K562 (cell line): ENCODE results near the gene CAPS. TPM values are rescaled to one million over a fixed set of nuclear protein-coding genes. Genes with fewer than 3 reads are reported as not detected.

Experiments
- ATAC-seq: fragments of 200-7000 bp; cut with Tn5 transposase; 3 replicates; pipeline ENCODE4 v1.9.1; 2020; ENCODE audit warnings: moderate library complexity
- BruUV-seq: library from RNA; stranded (reverse); fragments of 400-500 nt; replicated peaks from 2 replicates; lab custom pipeline; 2021; lab: Mats Ljungman, UMichigan
- CTCF ChIA-PET: fragments of 300-600 bp; formaldehyde crosslinking; extraction: SDS; loops from one replicate; lab custom pipeline; 2021; ENCODE audit warnings: low intra/inter-chr PET ratio; lab: Yijun Ruan, JAX
- POLR2A ChIA-PET: fragments of 300-600, 350-650 bp; sonication (Branson Sonifier 250); formaldehyde crosslinking; extraction: SDS; loops from one replicate; lab custom pipeline; 2021; ENCODE audit warnings: antibody characterized with exemption, inconsistent platforms; lab: Yijun Ruan, JAX
- DNase-seq, 4 experiments: peaks; one replicate each; pipeline versions ENCODE4 v3.0.0 to v3.0.0-alpha.2; 2011 to 2018; ENCODE audit warnings: low spot score in 3 of 4, mixed read lengths in 3 of 4; ENCODE audit errors: extremely low read depth in 1 of 4
- FAIRE-seq: peaks from 2 replicates; lab custom pipeline; 2011; peaks lifted over from hg19 to GRCh38; lab: Jason Lieb, UNC
- H2AFZ ChIP-seq: 2 replicates; pipeline ENCODE4 v1.6.0; 2011; ENCODE audit warnings: low read depth, low read length, control low read depth, inconsistent platforms
- H3K27ac ChIP-seq: fragments of 200-600 bp; 3 replicates; pipeline ENCODE4 v1.8.0; 2011; ENCODE audit warnings: low read depth, mild to moderate bottlenecking, control low read depth, inconsistent platforms, low read length, moderate library complexity, mixed read lengths; ENCODE audit errors: extremely low read depth
- H3K27me3 ChIP-seq, 2 experiments: fragments of 300-600 bp in 1 of 2; 2 replicates in 1 of 2; 3 replicates in 1 of 2; pipeline versions ENCODE4 v1.6.0 to v1.8.0; 2011; ENCODE audit warnings: inconsistent platforms in 2 of 2, low read length in 2 of 2, mild to moderate bottlenecking in 1 of 2, mixed read lengths in 1 of 2, moderate library complexity in 1 of 2; ENCODE audit not compliant: control insufficient read depth in 2 of 2, insufficient read depth in 2 of 2
- H3K36me3 ChIP-seq: fragments of 300-600 bp; 3 replicates; pipeline ENCODE4 v1.8.0; 2011; ENCODE audit warnings: mild to moderate bottlenecking, low read length, inconsistent platforms; ENCODE audit not compliant: control insufficient read depth, insufficient read depth
- H3K4me1 ChIP-seq, 2 experiments: fragments of 200-600 bp in 1 of 2; replicated peaks in 1 of 2; 2 replicates in 1 of 2; 3 replicates in 1 of 2; pipeline versions ENCODE4 v1.5.1 to v1.8.0; 2011; ENCODE audit warnings: inconsistent platforms in 2 of 2, low read length in 2 of 2, mild to moderate bottlenecking in 1 of 2, mixed read lengths in 1 of 2, moderate library complexity in 1 of 2; ENCODE audit not compliant: control insufficient read depth in 2 of 2, insufficient read depth in 2 of 2
- H3K4me2 ChIP-seq: 2 replicates; pipeline ENCODE4 v1.6.1; 2011; ENCODE audit warnings: low read length, control low read depth, inconsistent platforms, mixed read lengths; ENCODE audit not compliant: insufficient read depth
- H3K4me3 ChIP-seq: fragments of 200-600 bp; sonication (generic), shearing (Covaris generic); 2 replicates; pipeline ENCODE4 v1.5.1; 2016; ENCODE audit warnings: control low read depth, inconsistent platforms
- H3K79me2 ChIP-seq: fragments of 200-600 bp; 3 replicates; pipeline ENCODE4 v1.8.0; 2011; ENCODE audit warnings: low read length, inconsistent platforms; ENCODE audit not compliant: control insufficient read depth, insufficient read depth
- H3K9ac ChIP-seq, 2 experiments: 2 replicates each; pipeline versions ENCODE4 v1.6.0 to v1.6.1; 2011; ENCODE audit warnings: low read depth in 2 of 2, low read length in 2 of 2, control low read depth in 1 of 2, inconsistent platforms in 1 of 2, mild to moderate bottlenecking in 1 of 2, mixed read lengths in 1 of 2; ENCODE audit not compliant: insufficient read depth in 1 of 2
- H3K9me1 ChIP-seq: one replicate; pipeline ENCODE4 v1.6.0; 2011; ENCODE audit warnings: inconsistent platforms, mild to moderate bottlenecking, low read length, moderate library complexity; ENCODE audit not compliant: control insufficient read depth, insufficient read depth
- H3K9me3 ChIP-seq: replicated peaks from 2 replicates; pipeline ENCODE4 v1.5.1; 2011; ENCODE audit warnings: low read depth, low read length, inconsistent platforms; ENCODE audit not compliant: control insufficient read depth, insufficient read depth
- H4K20me1 ChIP-seq: replicated peaks from 2 replicates; pipeline ENCODE4 v1.6.1; 2011; ENCODE audit warnings: low read length, inconsistent platforms, mixed read lengths; ENCODE audit not compliant: control insufficient read depth, insufficient read depth
- DNMT1 ChIP-seq: fragments of 450-650 bp; IDR thresholded peaks from 2 replicates; pipeline ENCODE4 v1.6.1; 2016; ENCODE audit warnings: antibody characterized with exemption, mild to moderate bottlenecking
- FOXA1 ChIP-seq: fragments of 450-650 bp; IDR thresholded peaks from 2 replicates; pipeline ENCODE4 v1.6.1; 2016; ENCODE audit warnings: mild to moderate bottlenecking, borderline replicate concordance
- FUS ChIP-seq: fragments of 200-400 bp; formaldehyde crosslinking; optimal IDR thresholded peaks from 2 replicates; pipeline ENCODE3; 2017; ENCODE audit warnings: low read depth, low read length
- ILF3 ChIP-seq: fragments of 450-650 bp; IDR thresholded peaks from 2 replicates; pipeline ENCODE4 v1.6.1; 2018; ENCODE audit warnings: antibody characterized with exemption, mild to moderate bottlenecking, moderate library complexity, borderline replicate concordance
- IRF2 ChIP-seq: sonication (generic); formaldehyde crosslinking; IDR thresholded peaks from 2 replicates; pipeline ENCODE4 v1.8.1; 2022; ENCODE audit warnings: mild to moderate bottlenecking, missing genetic modification reagents
- NR1H2 ChIP-seq: sonication (generic); formaldehyde crosslinking; IDR thresholded peaks from 2 replicates; pipeline ENCODE4 v1.4.0; 2020; ENCODE audit warnings: mild to moderate bottlenecking, missing genetic modification reagents
- NRF1 ChIP-seq, 2 experiments: fragments of 450-650 bp; IDR thresholded peaks in 1 of 2; conservative IDR thresholded peaks in 1 of 2; 2 replicates each; pipeline ENCODE4 v1.6.1; 2014; ENCODE audit warnings: mild to moderate bottlenecking in 2 of 2
- RBM25 ChIP-seq: fragments of 200-400 bp; formaldehyde crosslinking; IDR thresholded peaks from 2 replicates; pipeline ENCODE4 v1.6.1; 2018; ENCODE audit warnings: low read length, low read depth, moderate library complexity; ENCODE audit not compliant: severe bottlenecking
- TAF15 ChIP-seq: fragments of 200-400 bp; formaldehyde crosslinking; IDR thresholded peaks from 2 replicates; pipeline ENCODE4 v1.6.1; 2017; ENCODE audit warnings: mild to moderate bottlenecking, low read depth, low read length, moderate library complexity
- TFAM ChIP-seq: fragments of 250-450 bp; sonication (Bioruptor Pico); conservative IDR thresholded peaks from 2 replicates; pipeline ENCODE4 v1.5.0; 2021; ENCODE audit warnings: mild to moderate bottlenecking, moderate library complexity
- ZNF347 ChIP-seq: fragments of 450-650 bp; formaldehyde crosslinking; IDR thresholded peaks from 2 replicates; pipeline ENCODE4 v1.4.0; 2020; ENCODE audit warnings: low read depth, mild to moderate bottlenecking, moderate library complexity
- ZNF584 ChIP-seq: fragments of 200-800 bp; sonication (Bioruptor generic); IDR thresholded peaks from 2 replicates; pipeline ENCODE4 v1.6.1; 2016; ENCODE audit warnings: low read depth, mild to moderate bottlenecking, missing genetic modification characterization, missing compliant biosample characterization
- WGBS: fragments of 100-300 bp; shearing (Covaris generic); methylation state at CpG from one replicate; pipeline ENCODE4 v1.1.6; 2016; ENCODE audit warnings: low coverage, mixed read lengths; ENCODE audit not compliant: insufficient coverage; ENCODE audit errors: missing lambda C conversion rate; 5-methylcytosine and 5-hydroxymethylcytosine counted together
- in situ Hi-C: fragments of 300-500 bp; cut with MboI; formaldehyde crosslinking; loops from 4 replicates; pipeline ENCODE4 v1.15.0; 2018; ENCODE audit warnings: inconsistent platforms, mixed read lengths
- intact Hi-C: fragments of 100-400 bp; cut with micrococcal nuclease; formaldehyde crosslinking; loops from 2 replicates; pipeline ENCODE4 v1.14.2; 2022
- polyA plus RNA-seq, 8 experiments: library from polyadenylated mRNA; depleted of rRNA in 4 of 8; stranded (reverse) in 5 of 8; unstranded in 3 of 8; fragments of >200 nt; fragmentation: Nextera tagmentation in 2 of 8; fragmentation: Illumina TruSeq in 1 of 8; extraction: Ambion mirVana in 2 of 8; extraction: Trizol in 1 of 8; gene quantifications; 2 replicates each; pipeline versions ENCODE4 v1.2.1 to v1.2.3, GENCODE V29; 2011 to 2014; ENCODE audit warnings: inconsistent platforms in 1 of 8, missing spikeins in 1 of 8
- total RNA-seq, 7 experiments: library from RNA; depleted of rRNA in 6 of 7; stranded (reverse); fragments of >200 nt in 6 of 7; fragmentation: Illumina TruSeq in 2 of 7; extraction: Trizol in 2 of 7; gene quantifications; 2 replicates each; pipeline versions ENCODE4 v1.2.1 to v1.2.3, GENCODE V29; 2011 to 2021; ENCODE audit warnings: low replicate concordance in 1 of 7
- TF ChIP-seq, protein P1 (sequence below): sonication (generic); formaldehyde crosslinking; IDR thresholded peaks from 2 replicates; pipeline ENCODE4 v1.8.0; 2022; ENCODE audit warnings: mild to moderate bottlenecking, missing genetic modification reagents
- TF ChIP-seq, protein P2 (sequence below): fragments of 250-450 bp; sonication (Bioruptor Pico); IDR thresholded peaks from 2 replicates; pipeline ENCODE4 v1.5.0; 2021
- TF ChIP-seq, protein P3 (sequence below): fragments of 450-650 bp; IDR thresholded peaks from 2 replicates; pipeline ENCODE4 v1.7.1; 2018; ENCODE audit warnings: mild to moderate bottlenecking, low read depth; ENCODE audit not compliant: partially characterized antibody
- TF ChIP-seq, protein P4 (sequence below): sonication (generic); formaldehyde crosslinking; IDR thresholded peaks from 2 replicates; pipeline ENCODE4 v1.8.1; 2022; ENCODE audit warnings: missing genetic modification reagents
- TF ChIP-seq, protein P5 (sequence below), 2 experiments: fragments of 450-650 bp; IDR thresholded peaks; 2 replicates each; pipeline ENCODE4 v1.6.1; 2016

Gene CAPS
- total and polyA plus RNA-seq, 9 of the 15 experiments (the other 6 are each of a cell fraction or from before 2014, with no cell fraction given): 0.15 to 4.0 (median 0.91) TPM

DNA sequence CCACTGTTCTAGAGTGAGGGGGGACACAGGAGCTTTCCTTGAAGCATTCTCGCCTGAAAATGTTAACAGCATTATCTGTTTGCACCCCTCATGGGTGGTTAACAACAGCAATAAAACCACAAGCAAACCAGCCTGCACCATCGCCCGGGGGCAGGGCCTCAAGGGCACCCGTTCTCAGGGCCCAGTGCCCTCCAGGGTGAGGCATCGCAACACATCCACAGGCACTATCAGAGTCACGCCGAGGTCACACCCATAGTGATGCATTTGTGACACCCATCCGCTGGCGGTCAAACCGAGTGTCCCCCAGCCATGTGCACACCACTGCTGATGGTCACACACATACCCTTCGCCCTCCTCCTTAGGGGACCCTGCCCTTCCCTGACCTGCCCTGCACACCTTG is 48.3 kb upstream of the CAPS start:
- CTCF ChIA-PET: no interaction called here
- TF ChIP-seq FOXA1: no peak
- no peak for TF ChIP-seq TFAM
- TF ChIP-seq, protein P1, sequence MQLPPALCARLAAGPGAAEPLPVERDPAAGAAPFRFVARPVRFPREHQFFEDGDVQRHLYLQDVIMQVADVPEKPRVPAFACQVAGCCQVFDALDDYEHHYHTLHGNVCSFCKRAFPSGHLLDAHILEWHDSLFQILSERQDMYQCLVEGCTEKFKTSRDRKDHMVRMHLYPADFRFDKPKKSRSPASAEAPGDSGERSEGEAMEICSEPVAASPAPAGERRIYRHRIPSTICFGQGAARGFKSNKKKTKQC (CRISPR knock-in tag): no peak
- TF ChIP-seq TAF15: no peak
- no peak for TF ChIP-seq NRF1 (conservative IDR thresholded peaks at IDR 0.05 in 1 of 2, IDR thresholded peaks at IDR 0.05 in 1 of 2)
- TF ChIP-seq, protein P2, sequence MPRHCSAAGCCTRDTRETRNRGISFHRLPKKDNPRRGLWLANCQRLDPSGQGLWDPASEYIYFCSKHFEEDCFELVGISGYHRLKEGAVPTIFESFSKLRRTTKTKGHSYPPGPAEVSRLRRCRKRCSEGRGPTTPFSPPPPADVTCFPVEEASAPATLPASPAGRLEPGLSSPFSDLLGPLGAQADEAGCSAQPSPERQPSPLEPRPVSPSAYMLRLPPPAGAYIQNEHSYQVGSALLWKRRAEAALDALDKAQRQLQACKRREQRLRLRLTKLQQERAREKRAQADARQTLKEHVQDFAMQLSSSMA (CRISPR knock-in tag): no peak
- no peak for TF ChIP-seq RBM25
- TF ChIP-seq, protein P3, sequence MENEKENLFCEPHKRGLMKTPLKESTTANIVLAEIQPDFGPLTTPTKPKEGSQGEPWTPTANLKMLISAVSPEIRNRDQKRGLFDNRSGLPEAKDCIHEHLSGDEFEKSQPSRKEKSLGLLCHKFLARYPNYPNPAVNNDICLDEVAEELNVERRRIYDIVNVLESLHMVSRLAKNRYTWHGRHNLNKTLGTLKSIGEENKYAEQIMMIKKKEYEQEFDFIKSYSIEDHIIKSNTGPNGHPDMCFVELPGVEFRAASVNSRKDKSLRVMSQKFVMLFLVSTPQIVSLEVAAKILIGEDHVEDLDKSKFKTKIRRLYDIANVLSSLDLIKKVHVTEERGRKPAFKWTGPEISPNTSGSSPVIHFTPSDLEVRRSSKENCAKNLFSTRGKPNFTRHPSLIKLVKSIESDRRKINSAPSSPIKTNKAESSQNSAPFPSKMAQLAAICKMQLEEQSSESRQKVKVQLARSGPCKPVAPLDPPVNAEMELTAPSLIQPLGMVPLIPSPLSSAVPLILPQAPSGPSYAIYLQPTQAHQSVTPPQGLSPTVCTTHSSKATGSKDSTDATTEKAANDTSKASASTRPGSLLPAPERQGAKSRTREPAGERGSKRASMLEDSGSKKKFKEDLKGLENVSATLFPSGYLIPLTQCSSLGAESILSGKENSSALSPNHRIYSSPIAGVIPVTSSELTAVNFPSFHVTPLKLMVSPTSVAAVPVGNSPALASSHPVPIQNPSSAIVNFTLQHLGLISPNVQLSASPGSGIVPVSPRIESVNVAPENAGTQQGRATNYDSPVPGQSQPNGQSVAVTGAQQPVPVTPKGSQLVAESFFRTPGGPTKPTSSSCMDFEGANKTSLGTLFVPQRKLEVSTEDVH: no peak
- no peak for TF ChIP-seq ILF3
- no peak for TF ChIP-seq ZNF584 (CRISPR knock-in tag)
- TF ChIP-seq ZNF347 (CRISPR knock-in tag): no peak
- TF ChIP-seq IRF2 (CRISPR knock-in tag): no peak
- no peak for TF ChIP-seq FUS
- TF ChIP-seq NR1H2 (CRISPR knock-in tag): no peak
- TF ChIP-seq, protein P4, sequence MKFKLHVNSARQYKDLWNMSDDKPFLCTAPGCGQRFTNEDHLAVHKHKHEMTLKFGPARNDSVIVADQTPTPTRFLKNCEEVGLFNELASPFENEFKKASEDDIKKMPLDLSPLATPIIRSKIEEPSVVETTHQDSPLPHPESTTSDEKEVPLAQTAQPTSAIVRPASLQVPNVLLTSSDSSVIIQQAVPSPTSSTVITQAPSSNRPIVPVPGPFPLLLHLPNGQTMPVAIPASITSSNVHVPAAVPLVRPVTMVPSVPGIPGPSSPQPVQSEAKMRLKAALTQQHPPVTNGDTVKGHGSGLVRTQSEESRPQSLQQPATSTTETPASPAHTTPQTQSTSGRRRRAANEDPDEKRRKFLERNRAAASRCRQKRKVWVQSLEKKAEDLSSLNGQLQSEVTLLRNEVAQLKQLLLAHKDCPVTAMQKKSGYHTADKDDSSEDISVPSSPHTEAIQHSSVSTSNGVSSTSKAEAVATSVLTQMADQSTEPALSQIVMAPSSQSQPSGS: no peak
- TF ChIP-seq, protein P5, sequence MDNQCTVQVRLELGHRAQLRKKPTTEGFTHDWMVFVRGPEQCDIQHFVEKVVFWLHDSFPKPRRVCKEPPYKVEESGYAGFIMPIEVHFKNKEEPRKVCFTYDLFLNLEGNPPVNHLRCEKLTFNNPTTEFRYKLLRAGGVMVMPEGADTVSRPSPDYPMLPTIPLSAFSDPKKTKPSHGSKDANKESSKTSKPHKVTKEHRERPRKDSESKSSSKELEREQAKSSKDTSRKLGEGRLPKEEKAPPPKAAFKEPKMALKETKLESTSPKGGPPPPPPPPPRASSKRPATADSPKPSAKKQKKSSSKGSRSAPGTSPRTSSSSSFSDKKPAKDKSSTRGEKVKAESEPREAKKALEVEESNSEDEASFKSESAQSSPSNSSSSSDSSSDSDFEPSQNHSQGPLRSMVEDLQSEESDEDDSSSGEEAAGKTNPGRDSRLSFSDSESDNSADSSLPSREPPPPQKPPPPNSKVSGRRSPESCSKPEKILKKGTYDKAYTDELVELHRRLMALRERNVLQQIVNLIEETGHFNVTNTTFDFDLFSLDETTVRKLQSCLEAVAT (IDR thresholded peaks at IDR 0.05): no peak
- TF ChIP-seq DNMT1: no peak

More for the DNA sequence above, 48.3 kb upstream of the CAPS start:
- FAIRE-seq (no peak), DNase-seq (no peak), ATAC-seq (no peak)
- no peak overlapping the region for H3K4me3 ChIP-seq
- H3K27ac ChIP-seq: no peak overlapping the region
- intact Hi-C loops (no loop called here), in situ Hi-C loops (no loop called here)
- no peaks in the 10 kb centered on the region for H3K9me1 ChIP-seq
- H3K27me3 ChIP-seq: peaks cover 2 to 23% of the 10 kb centered on the region in 2 experiments; a peak in 2 of 5 replicates
- WGBS: 20% methylated on average over 11 of the region's 11 CpGs
- no peak overlapping the region for H2AFZ ChIP-seq
- no peaks in the 10 kb centered on the region for H3K9me3 ChIP-seq
- no TSS peak for BruUV-seq
- H3K4me2 ChIP-seq: no peak overlapping the region
- no peak overlapping the region for H3K9ac ChIP-seq
- H3K4me1 ChIP-seq: peaks cover 0 to 23% of the 10 kb centered on the region in 2 experiments; a peak in 2 of 5 replicates
- POLR2A ChIA-PET: interaction anchor here (0.6 to 1.2 kb wide), 3 partner anchors 11 to 44 kb away, joined by 3 to 4 read pairs (median 4); no protein-coding TSS in a partner anchor
- peaks cover 3% of the 10 kb centered on the region; the same call in 1 of the 2 replicates for H4K20me1 ChIP-seq
- H3K36me3 ChIP-seq: no peaks in the 10 kb centered on the region
- H3K79me2 ChIP-seq: no peaks in the 10 kb centered on the region
